Vagina (tissue), 2 donors: Measurements from ENCODE around the gene CACNA1C. TPM values are rescaled to one million over a fixed set of nuclear protein-coding genes. Genes with fewer than 3 reads are reported as not detected.

Experiments
- DNase-seq, 2 donors: peaks; one replicate each; pipeline ENCODE4 v3.0.0-alpha.2; 2017; ENCODE audit errors: extremely low spot score in 2 of 2
- H3K27ac ChIP-seq: fragments of 200-600 bp; sonication (generic); one replicate; pipeline ENCODE4 v1.5.1; 2019
- H3K27me3 ChIP-seq: fragments of 200-600 bp; sonication (generic); one replicate; pipeline ENCODE4 v1.5.1; 2019
- H3K36me3 ChIP-seq, 2 donors: fragments of 200-600 bp; sonication (generic); one replicate each; pipeline ENCODE4 v1.5.1; 2017 to 2019
- H3K4me1 ChIP-seq: fragments of 200-600 bp; sonication (generic); one replicate; pipeline ENCODE4 v1.5.1; 2019
- H3K4me3 ChIP-seq, 2 donors: fragments of 200-600 bp; sonication (generic); 1 replicate in 1 of 2; 2 replicates in 1 of 2; pipeline ENCODE4 v1.5.1; 2016 to 2019
- H3K9me3 ChIP-seq: fragments of 200-600 bp; sonication (generic); one replicate; pipeline ENCODE4 v1.5.1; 2019
- CTCF ChIP-seq, 3 experiments: fragments of 450-650 bp in 2 of 3; fragments of 200-600 bp in 1 of 3; sonication (generic) in 1 of 3; IDR thresholded peaks; one replicate each; pipeline ENCODE4 v1.5.1; 2017 to 2019; ENCODE audit warnings: antibody characterized with exemption in 3 of 3, mild to moderate bottlenecking in 2 of 3, moderate library complexity in 2 of 3
- POLR2A ChIP-seq, 2 donors: fragments of 450-650 bp; IDR thresholded peaks; one replicate each; pipeline ENCODE4 v1.6.1; 2017; ENCODE audit warnings: antibody characterized with exemption in 2 of 2, mild to moderate bottlenecking in 2 of 2, moderate library complexity in 2 of 2
- POLR2AphosphoS5 ChIP-seq, 2 donors: sonication (generic); formaldehyde crosslinking; IDR thresholded peaks; one replicate each; pipeline ENCODE4 v1.9.0; 2017; ENCODE audit warnings: antibody characterized with exemption in 2 of 2, mild to moderate bottlenecking in 2 of 2, low read depth in 1 of 2; ENCODE audit not compliant: insufficient read depth in 1 of 2
- intact Hi-C: fragments of 100-400 bp; cut with DNase I; formaldehyde crosslinking; loops from one replicate; pipeline ENCODE4 v1.15.1; 2023
- total RNA-seq: library from RNA; depleted of rRNA; stranded (reverse); fragments of >200 nt; gene quantifications from one replicate; pipeline ENCODE4 v1.2.3, GENCODE V29; 2016

Gene CACNA1C
- total RNA-seq, 1 donor from 2014 or later = 9.8 TPM

- no peak for DNase-seq
- no peak overlapping the region for H3K27ac ChIP-seq
Observed at GRCh38 chr12:2461046-2461445, 408.3 kb downstream of the CACNA1C start.

GRCh38 chr12:2461645-2462044 lies 408.9 kb downstream of the CACNA1C start:
- H3K9me3 ChIP-seq = no peaks in the 10 kb centered on the region
- DNase-seq = no peak
- intact Hi-C loops = no loop called here
- no peaks in the 10 kb centered on the region for H3K27me3 ChIP-seq
- H3K4me3 ChIP-seq = no peak overlapping the region
- TF ChIP-seq POLR2AphosphoS5 (IDR thresholded peaks at IDR 0.05; ENCODE audit: insufficient read depth in 1 of 2, low read depth in 1 of 2) (no peak), CTCF (IDR thresholded peaks at IDR 0.05) (no peak), POLR2A (IDR thresholded peaks at IDR 0.05) (no peak)
- H3K4me1 ChIP-seq = no peaks in the 10 kb centered on the region
- H3K27ac ChIP-seq = no peak overlapping the region
- no peaks in the 10 kb centered on the region for H3K36me3 ChIP-seq

More at GRCh38 chr12:2461046-2461445, 408.3 kb downstream of the CACNA1C start:
- H3K9me3 ChIP-seq = no peaks in the 10 kb centered on the region
- no peaks in the 10 kb centered on the region for H3K27me3 ChIP-seq
- no peak overlapping the region for H3K4me3 ChIP-seq
- no peaks in the 10 kb centered on the region for H3K4me1 ChIP-seq
- H3K36me3 ChIP-seq = no peaks in the 10 kb centered on the region
- intact Hi-C loops = no loop called here
- TF ChIP-seq CTCF (IDR thresholded peaks at IDR 0.05) = no peak
- no peak for TF ChIP-seq POLR2AphosphoS5 (IDR thresholded peaks at IDR 0.05; ENCODE audit: insufficient read depth in 1 of 2, low read depth in 1 of 2)
- TF ChIP-seq POLR2A (IDR thresholded peaks at IDR 0.05) = no peak

DNA sequence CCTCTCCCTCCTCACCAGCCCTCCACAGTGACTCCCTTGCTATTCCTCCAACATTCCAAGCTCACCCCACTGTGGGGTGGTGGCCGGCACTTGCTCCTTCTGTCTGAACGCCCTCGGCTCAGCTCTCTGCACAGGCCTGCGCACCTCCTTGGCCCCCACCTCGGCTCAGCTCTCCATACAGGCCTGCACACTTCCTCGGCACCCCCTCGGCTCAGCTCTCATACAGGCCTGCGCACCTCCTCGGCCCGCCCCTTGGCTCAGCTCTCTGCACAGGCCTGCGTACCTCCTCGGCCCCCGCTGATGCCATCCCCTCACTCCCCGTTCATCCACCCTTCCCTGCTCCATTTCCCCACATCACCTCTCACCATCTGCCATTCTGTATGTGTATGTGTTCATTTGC lies 409.3 kb downstream of the CACNA1C start:
- no peaks in the 10 kb centered on the region for H3K9me3 ChIP-seq
- no peak overlapping the region for H3K4me3 ChIP-seq
- no peak for TF ChIP-seq CTCF (IDR thresholded peaks at IDR 0.05)
- no peak for TF ChIP-seq POLR2AphosphoS5 (IDR thresholded peaks at IDR 0.05; ENCODE audit: insufficient read depth in 1 of 2, low read depth in 1 of 2)
- no peak for TF ChIP-seq POLR2A (IDR thresholded peaks at IDR 0.05)
- no peak for DNase-seq
- H3K27me3 ChIP-seq = no peaks in the 10 kb centered on the region
- intact Hi-C loops = no loop called here
- H3K4me1 ChIP-seq = no peaks in the 10 kb centered on the region
- H3K27ac ChIP-seq = no peak overlapping the region
- no peaks in the 10 kb centered on the region for H3K36me3 ChIP-seq

DNA sequence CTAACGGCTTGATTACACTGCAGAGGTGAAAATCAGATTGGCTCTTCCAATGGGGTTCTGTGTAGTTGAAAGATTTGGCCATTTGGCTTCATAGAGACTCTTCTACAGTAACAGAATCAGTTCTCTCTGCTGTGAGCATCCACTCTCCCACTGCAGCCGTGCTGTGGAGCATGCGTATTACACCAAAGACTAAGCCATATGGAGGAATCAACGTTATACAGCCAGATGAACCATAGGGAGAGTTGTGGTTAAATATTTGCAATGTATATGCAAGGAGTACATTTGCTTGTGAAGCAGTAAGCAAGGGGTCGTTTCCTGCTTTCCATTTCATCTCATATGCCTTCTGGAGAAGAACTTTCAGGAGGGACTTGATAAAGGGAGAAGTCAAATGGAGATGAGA lies 410.9 kb downstream of the CACNA1C start:
- H3K9me3 ChIP-seq = no peaks in the 10 kb centered on the region
- H3K4me3 ChIP-seq = no peak overlapping the region
- no peaks in the 10 kb centered on the region for H3K4me1 ChIP-seq
- TF ChIP-seq CTCF (IDR thresholded peaks at IDR 0.05) (no peak), POLR2AphosphoS5 (IDR thresholded peaks at IDR 0.05; ENCODE audit: insufficient read depth in 1 of 2, low read depth in 1 of 2) (no peak), POLR2A (IDR thresholded peaks at IDR 0.05) (no peak)
- no peak for DNase-seq
- H3K27ac ChIP-seq = no peak overlapping the region
- H3K36me3 ChIP-seq = no peaks in the 10 kb centered on the region
- no peaks in the 10 kb centered on the region for H3K27me3 ChIP-seq
- intact Hi-C loops = no loop called here

DNA sequence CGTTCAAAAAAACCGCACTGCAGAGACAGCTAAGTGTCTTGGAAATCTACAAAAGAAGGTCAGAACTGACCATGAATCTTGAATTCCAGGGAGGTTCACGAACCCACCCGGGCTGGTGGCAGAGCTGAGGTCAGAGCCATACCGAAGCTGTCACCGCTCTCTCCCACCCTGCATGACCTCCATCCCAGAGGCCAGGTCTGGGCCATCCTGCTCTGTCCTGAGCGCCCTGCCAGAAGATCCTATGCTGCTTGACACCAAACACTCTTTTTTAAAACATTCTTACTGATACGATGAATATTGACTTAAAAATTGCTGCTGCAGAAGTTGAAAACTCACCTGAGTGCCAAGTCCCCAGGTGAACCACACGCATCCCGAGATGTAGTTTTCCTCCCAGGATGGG lies 412.9 kb downstream of the CACNA1C start:
- TF ChIP-seq POLR2AphosphoS5 (IDR thresholded peaks at IDR 0.05; ENCODE audit: insufficient read depth in 1 of 2, low read depth in 1 of 2) = no peak
- no peak for TF ChIP-seq CTCF (IDR thresholded peaks at IDR 0.05)
- TF ChIP-seq POLR2A (IDR thresholded peaks at IDR 0.05) = no peak
- H3K9me3 ChIP-seq = no peaks in the 10 kb centered on the region
- no peaks in the 10 kb centered on the region for H3K27me3 ChIP-seq
- DNase-seq = no peak
- H3K4me3 ChIP-seq = no peak overlapping the region
- no peak overlapping the region for H3K27ac ChIP-seq
- intact Hi-C loops = no loop called here
- no peaks in the 10 kb centered on the region for H3K36me3 ChIP-seq
- no peaks in the 10 kb centered on the region for H3K4me1 ChIP-seq
